Esophagus (tissue), 2 donors: ENCODE measurements around the gene NCOA1. TPM values are rescaled to one million over a fixed set of nuclear protein-coding genes. Genes with fewer than 3 reads are reported as not detected.
A peak's percentile ranks its signal among the peaks of the same experiment; 100 is the strongest.

Experiments
- H3K27ac ChIP-seq, 2 donors: one replicate each; pipeline ENCODE4 v1.5.1; 2013; ENCODE audit warnings: low read depth in 2 of 2, mild to moderate bottlenecking in 2 of 2, inconsistent platforms in 1 of 2, low read length in 1 of 2, moderate library complexity in 1 of 2
- H3K27me3 ChIP-seq, 2 donors: one replicate each; pipeline ENCODE4 v1.6.1; 2013; ENCODE audit warnings: low read length in 2 of 2, control low read depth in 1 of 2, mild to moderate bottlenecking in 1 of 2; ENCODE audit not compliant: insufficient read depth in 2 of 2, control insufficient read depth in 1 of 2
- H3K36me3 ChIP-seq, 2 donors: one replicate each; pipeline ENCODE4 v1.6.1; 2013; ENCODE audit warnings: low read length in 1 of 2; ENCODE audit not compliant: control insufficient read depth in 2 of 2, insufficient read depth in 2 of 2
- H3K4me1 ChIP-seq, 2 donors: one replicate each; pipeline ENCODE4 v1.6.1; 2013; ENCODE audit warnings: low read length in 1 of 2; ENCODE audit not compliant: control insufficient read depth in 2 of 2, insufficient read depth in 2 of 2
- H3K4me3 ChIP-seq, 2 donors: one replicate each; pipeline ENCODE4 v1.5.1; 2013; ENCODE audit warnings: low read length in 2 of 2, mild to moderate bottlenecking in 2 of 2, low read depth in 1 of 2, moderate library complexity in 1 of 2
- H3K9me3 ChIP-seq, 2 donors: one replicate each; pipeline ENCODE4 v1.6.1; 2013; ENCODE audit warnings: mild to moderate bottlenecking in 2 of 2, low read depth in 1 of 2, low read length in 1 of 2, moderate library complexity in 1 of 2; ENCODE audit not compliant: control insufficient read depth in 2 of 2, insufficient read depth in 1 of 2
- WGBS, 2 donors: extraction: QIAGEN DNeasy Blood & Tissue Kit; methylation state at CpG; one replicate each; pipeline ENCODE4 v1.1.7; 2013; 5-methylcytosine and 5-hydroxymethylcytosine counted together
- polyA plus RNA-seq, 2 donors: library from polyadenylated mRNA; stranded (reverse); fragments of 200-250 nt; gene quantifications; one replicate each; pipeline ENCODE4 v1.2.3, GENCODE V29; 2013
- donor health status: healthy with polysubstance abuse.
- donor health status: Bipolar disorder and iron deficiency.

Gene NCOA1
- polyA plus RNA-seq, 2 donors: 8.7 to 13.7 TPM

DNA sequence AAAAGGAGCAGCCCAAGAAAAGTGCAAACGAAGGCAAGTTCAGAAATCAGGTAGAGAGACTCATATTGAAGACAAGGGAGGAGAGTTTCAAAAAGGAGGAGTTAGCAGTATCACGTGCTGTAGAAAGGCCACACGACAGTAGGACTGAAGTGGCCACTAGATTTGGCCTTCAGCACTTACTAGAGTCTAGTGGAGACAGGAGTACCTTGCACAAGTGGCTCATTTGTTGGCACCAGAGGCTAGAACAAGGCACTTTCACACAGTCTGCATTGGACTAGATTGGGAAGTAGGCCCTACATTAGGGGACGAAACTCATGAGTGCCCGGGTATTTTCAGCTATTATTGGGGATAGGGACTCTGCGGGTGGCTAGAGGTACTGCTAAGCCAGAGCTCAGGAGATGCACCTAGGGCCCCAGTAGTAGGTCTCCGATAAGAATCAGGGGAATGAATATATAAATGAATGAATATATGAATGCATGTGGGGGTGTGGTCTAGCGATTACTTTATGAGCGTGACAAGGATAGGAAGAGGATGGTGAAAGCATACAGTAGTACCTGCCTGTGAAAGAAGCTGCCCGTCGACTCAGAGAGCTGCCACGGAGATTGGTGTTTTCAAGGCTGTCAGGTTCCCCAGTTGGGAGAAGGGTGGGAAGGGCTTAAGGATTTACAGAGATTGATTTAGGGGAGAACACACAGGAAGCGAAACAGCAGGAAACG is 1.4 kb upstream of the NCOA1 start:
- 71 to 72% methylated on average over 14 of the region's 14 CpGs for WGBS, 2 donors
- Histone ChIP-seq H3K9me3 (no peaks in the 10 kb centered on the region), H3K36me3 (peaks cover 0 to 4% of the 10 kb centered on the region in 2 donors), H3K4me3 (no peak overlapping the region), H3K27me3 (no peaks in the 10 kb centered on the region), H3K27ac (peak overlapping the region; percentile 57 to 99), H3K4me1 (peaks cover 0 to 4% of the 10 kb centered on the region in 2 donors)

- Histone ChIP-seq H3K27ac (peak overlapping the region; percentile 94 to 99), H3K27me3 (no peaks in the 10 kb centered on the region), H3K4me3 (peak overlapping the region; percentile 53 to 95), H3K36me3 (peaks cover 0 to 4% of the 10 kb centered on the region in 2 donors), H3K9me3 (no peaks in the 10 kb centered on the region), H3K4me1 (peaks cover 0 to 4% of the 10 kb centered on the region in 2 donors)
- 24 to 28% methylated on average over 12 of the region's 12 CpGs for WGBS, 2 donors
Observed at GRCh38 chr2:24490181-24490689, 819 bp upstream of the NCOA1 start.

GRCh38 chr2:24491542-24492420 is 727 bp downstream of the NCOA1 start:
- Histone ChIP-seq H3K4me1 (peaks cover 0 to 4% of the 10 kb centered on the region in 2 donors), H3K36me3 (peaks cover 0 to 4% of the 10 kb centered on the region in 2 donors), H3K4me3 (peak overlapping the region; percentile 95 to 99), H3K27ac (peak overlapping the region; percentile 94 to 99), H3K9me3 (no peaks in the 10 kb centered on the region), H3K27me3 (no peaks in the 10 kb centered on the region)
- 1% methylated on average over 42 to 100 of the region's 100 CpGs for WGBS, 2 donors

GRCh38 chr2:24492421-24493279 is 1.6 kb downstream of the NCOA1 start:
- Histone ChIP-seq H3K27me3 (no peaks in the 10 kb centered on the region), H3K4me1 (peaks cover 0 to 4% of the 10 kb centered on the region in 2 donors), H3K9me3 (no peaks in the 10 kb centered on the region), H3K36me3 (peaks cover 0 to 4% of the 10 kb centered on the region in 2 donors), H3K4me3 (peak overlapping the region; percentile 95 to 99), H3K27ac (peak overlapping the region; percentile 94 to 99)
- 27 to 29% methylated on average over 16 of the region's 16 CpGs for WGBS, 2 donors

GRCh38 chr2:24493713-24494112 is 2.7 kb downstream of the NCOA1 start:
- Histone ChIP-seq H3K27me3 (no peaks in the 10 kb centered on the region), H3K36me3 (peaks cover 0 to 4% of the 10 kb centered on the region in 2 donors), H3K27ac (no peak overlapping the region), H3K9me3 (no peaks in the 10 kb centered on the region), H3K4me3 (peak overlapping the region in 1 of 2 donors; percentile 15), H3K4me1 (peaks cover 0 to 4% of the 10 kb centered on the region in 2 donors)
- 45 to 58% methylated on average over 1 of the region's 1 CpG for WGBS, 2 donors

- Histone ChIP-seq H3K9me3 (no peaks in the 10 kb centered on the region), H3K36me3 (peaks cover 0 to 4% of the 10 kb centered on the region in 2 donors), H3K27ac (no peak overlapping the region), H3K4me1 (peaks cover 0 to 4% of the 10 kb centered on the region in 2 donors), H3K27me3 (no peaks in the 10 kb centered on the region), H3K4me3 (no peak overlapping the region)
- WGBS, 2 donors: 82 to 84% methylated on average over 7 of the region's 7 CpGs
Observed at GRCh38 chr2:24494410-24494809, 3.4 kb downstream of the NCOA1 start.

DNA sequence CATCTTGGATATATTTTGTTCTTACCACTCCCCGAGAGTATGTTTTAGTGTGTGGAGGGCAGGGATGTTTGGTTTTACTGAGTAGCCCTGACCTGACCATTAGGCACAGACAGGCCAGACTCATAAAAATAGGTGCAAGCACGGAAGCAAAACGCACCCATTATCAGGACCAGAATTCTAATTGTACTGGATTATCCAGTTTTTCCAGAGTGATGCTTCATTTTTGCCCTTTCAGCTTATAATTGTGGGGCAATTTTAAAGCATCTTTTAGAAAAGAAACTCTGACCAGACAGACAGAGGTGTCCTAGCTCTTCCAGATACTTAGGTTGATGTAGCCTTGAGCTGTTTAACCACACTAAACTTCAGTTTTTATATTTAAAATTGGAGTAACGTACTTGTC is 4.4 kb downstream of the NCOA1 start:
- Histone ChIP-seq H3K4me3 (no peak overlapping the region), H3K9me3 (no peaks in the 10 kb centered on the region), H3K27me3 (no peaks in the 10 kb centered on the region), H3K27ac (no peak overlapping the region), H3K4me1 (no peaks in the 10 kb centered on the region), H3K36me3 (peaks cover 0 to 4% of the 10 kb centered on the region in 2 donors)
- 77 to 80% methylated on average over 4 of the region's 4 CpGs for WGBS, 2 donors

- 70 to 80% methylated on average over 4 of the region's 4 CpGs for WGBS, 2 donors
- H3K4me3 ChIP-seq: no peak overlapping the region
- H3K4me1 ChIP-seq: no peaks in the 10 kb centered on the region
- no peaks in the 10 kb centered on the region for H3K27me3 ChIP-seq
- no peak overlapping the region for H3K27ac ChIP-seq
- no peaks in the 10 kb centered on the region for H3K9me3 ChIP-seq
- peaks cover 0 to 4% of the 10 kb centered on the region in 2 donors for H3K36me3 ChIP-seq
Observed at GRCh38 chr2:24496959-24497358, 5.9 kb downstream of the NCOA1 start.

GRCh38 chr2:24497685-24498084 is 6.6 kb downstream of the NCOA1 start:
- Histone ChIP-seq H3K27ac (no peak overlapping the region), H3K9me3 (no peaks in the 10 kb centered on the region), H3K36me3 (peaks cover 0 to 3% of the 10 kb centered on the region in 2 donors), H3K4me1 (no peaks in the 10 kb centered on the region), H3K27me3 (no peaks in the 10 kb centered on the region), H3K4me3 (no peak overlapping the region)
